ENCODE results near the gene LIPH. TPM values are rescaled to one million over a fixed set of nuclear protein-coding genes. Genes with fewer than 3 reads are reported as not detected.

The LIPH gene
- total RNA-seq, 2 donors from 2014 or later, result 2.0 to 4.5 TPM

DNA sequence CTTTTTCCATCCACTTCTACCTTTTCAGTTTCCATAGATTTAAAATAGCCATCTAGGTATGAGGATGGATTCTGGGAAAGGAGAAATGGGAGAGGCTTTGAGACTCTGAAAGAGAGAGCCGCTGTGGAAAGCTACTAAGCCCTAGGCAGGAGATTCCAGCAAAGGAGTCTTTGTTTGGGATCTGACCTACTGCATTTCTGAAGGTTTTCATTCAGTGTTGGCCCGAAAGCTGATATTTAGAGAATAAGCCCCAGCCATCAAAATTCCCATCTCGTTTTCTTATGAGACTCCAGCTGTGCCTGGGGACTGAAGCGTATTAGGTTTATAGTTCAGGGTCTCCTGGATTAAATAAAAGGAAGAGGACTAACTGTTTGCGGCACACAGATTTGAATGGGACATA lies 19.5 kb downstream of the LIPH start:
- Histone ChIP-seq H3K27me3 (replicated peaks; ENCODE audit: insufficient read depth) (no peaks in the 10 kb centered on the region), H3K27ac (no peak overlapping the region), H3K4me3 (no peak overlapping the region), H3K36me3 (no peaks in the 10 kb centered on the region), H3K9me3 (no peaks in the 10 kb centered on the region), H3K4me1 (ENCODE audit: control insufficient read depth in 1 of 2, low read depth in 2 of 2) (no peaks in the 10 kb centered on the region)
- DNase-seq (ENCODE audit: low spot score) (no peak), ATAC-seq (ENCODE audit: insufficient number of reproducible peaks, low FRiP score, low read depth) (no peak)
- TF ChIP-seq, protein P1, sequence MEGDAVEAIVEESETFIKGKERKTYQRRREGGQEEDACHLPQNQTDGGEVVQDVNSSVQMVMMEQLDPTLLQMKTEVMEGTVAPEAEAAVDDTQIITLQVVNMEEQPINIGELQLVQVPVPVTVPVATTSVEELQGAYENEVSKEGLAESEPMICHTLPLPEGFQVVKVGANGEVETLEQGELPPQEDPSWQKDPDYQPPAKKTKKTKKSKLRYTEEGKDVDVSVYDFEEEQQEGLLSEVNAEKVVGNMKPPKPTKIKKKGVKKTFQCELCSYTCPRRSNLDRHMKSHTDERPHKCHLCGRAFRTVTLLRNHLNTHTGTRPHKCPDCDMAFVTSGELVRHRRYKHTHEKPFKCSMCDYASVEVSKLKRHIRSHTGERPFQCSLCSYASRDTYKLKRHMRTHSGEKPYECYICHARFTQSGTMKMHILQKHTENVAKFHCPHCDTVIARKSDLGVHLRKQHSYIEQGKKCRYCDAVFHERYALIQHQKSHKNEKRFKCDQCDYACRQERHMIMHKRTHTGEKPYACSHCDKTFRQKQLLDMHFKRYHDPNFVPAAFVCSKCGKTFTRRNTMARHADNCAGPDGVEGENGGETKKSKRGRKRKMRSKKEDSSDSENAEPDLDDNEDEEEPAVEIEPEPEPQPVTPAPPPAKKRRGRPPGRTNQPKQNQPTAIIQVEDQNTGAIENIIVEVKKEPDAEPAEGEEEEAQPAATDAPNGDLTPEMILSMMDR (IDR thresholded peaks at IDR 0.05), result no peak

- DNase-seq (ENCODE audit: low spot score), result no peak
- Histone ChIP-seq H3K9me3 (no peaks in the 10 kb centered on the region), H3K4me1 (ENCODE audit: control insufficient read depth in 1 of 2, low read depth in 2 of 2) (no peaks in the 10 kb centered on the region), H3K27me3 (replicated peaks; ENCODE audit: insufficient read depth) (no peaks in the 10 kb centered on the region), H3K4me3 (no peak overlapping the region), H3K27ac (no peak overlapping the region), H3K36me3 (no peaks in the 10 kb centered on the region)
- TF ChIP-seq, protein P1 (IDR thresholded peaks at IDR 0.05), result no peak
- no peak for ATAC-seq (ENCODE audit: insufficient number of reproducible peaks, low FRiP score, low read depth)
Observed at GRCh38 chr3:185530856-185531255, 21.5 kb downstream of the LIPH start.

GRCh38 chr3:185528532-185528931 lies 23.9 kb downstream of the LIPH start:
- Histone ChIP-seq H3K4me1 (ENCODE audit: control insufficient read depth in 1 of 2, low read depth in 2 of 2) (no peaks in the 10 kb centered on the region), H3K27ac (no peak overlapping the region), H3K9me3 (no peaks in the 10 kb centered on the region), H3K4me3 (no peak overlapping the region), H3K36me3 (no peaks in the 10 kb centered on the region), H3K27me3 (replicated peaks; ENCODE audit: insufficient read depth) (no peaks in the 10 kb centered on the region)
- ATAC-seq (ENCODE audit: insufficient number of reproducible peaks, low FRiP score, low read depth) (no peak), DNase-seq (ENCODE audit: low spot score) (no peak)
- TF ChIP-seq, protein P1 (IDR thresholded peaks at IDR 0.05), result no peak

DNA sequence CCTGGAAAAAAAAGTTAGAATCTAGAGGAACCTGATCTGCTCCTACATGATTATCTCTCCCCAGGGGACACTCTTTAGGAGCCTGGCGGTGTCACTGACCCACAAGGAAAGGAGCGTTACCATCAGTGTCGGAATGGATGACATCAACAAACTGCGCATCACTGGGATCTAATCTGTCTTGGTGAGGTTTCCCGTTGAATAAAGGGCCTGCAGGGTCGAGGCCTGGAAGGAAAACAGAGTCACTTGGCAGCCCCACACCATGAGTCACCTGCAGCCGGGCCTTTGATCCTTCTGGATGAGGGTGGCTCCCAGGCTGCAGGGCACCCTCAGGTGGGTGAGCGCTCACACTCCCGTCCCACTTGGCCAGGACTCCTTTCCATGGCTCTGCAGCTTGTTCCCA lies 25.0 kb downstream of the LIPH start:
- ATAC-seq (ENCODE audit: insufficient number of reproducible peaks, low FRiP score, low read depth), result no peak
- TF ChIP-seq, protein P1 (IDR thresholded peaks at IDR 0.05), result no peak
- Histone ChIP-seq H3K27me3 (replicated peaks; ENCODE audit: insufficient read depth) (no peaks in the 10 kb centered on the region), H3K4me3 (no peak overlapping the region), H3K27ac (no peak overlapping the region), H3K36me3 (no peaks in the 10 kb centered on the region), H3K9me3 (no peaks in the 10 kb centered on the region), H3K4me1 (ENCODE audit: control insufficient read depth in 1 of 2, low read depth in 2 of 2) (no peaks in the 10 kb centered on the region)
- no peak for DNase-seq (ENCODE audit: low spot score)

DNA sequence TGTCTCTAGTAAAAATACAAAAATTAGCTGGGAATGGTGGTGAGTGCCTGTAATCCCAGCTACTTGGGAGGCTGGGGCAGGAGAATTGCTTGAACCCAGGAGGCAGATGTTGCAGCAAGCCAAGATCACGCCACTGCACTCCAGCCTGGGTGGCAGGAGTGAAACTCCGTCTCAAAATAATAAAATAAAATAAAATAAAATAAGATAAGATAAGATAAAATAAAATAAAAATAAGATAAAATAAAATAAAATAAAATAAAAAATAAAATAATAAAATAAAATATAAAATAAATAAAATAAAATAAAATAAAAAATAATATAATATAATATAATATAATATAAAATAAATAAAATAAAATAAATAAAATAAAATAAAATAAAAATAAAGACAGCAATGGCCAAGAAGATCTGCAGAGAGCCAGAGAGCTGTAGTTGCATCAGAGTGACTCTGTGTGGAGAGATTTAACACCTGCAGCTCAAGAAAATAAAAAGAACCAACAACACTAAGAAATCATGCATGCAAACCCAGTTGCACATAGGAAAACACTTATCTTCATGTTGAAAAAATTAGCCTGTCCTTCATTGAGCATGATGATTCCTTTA lies 25.9 kb downstream of the LIPH start:
- Histone ChIP-seq H3K36me3 (no peaks in the 10 kb centered on the region), H3K9me3 (no peaks in the 10 kb centered on the region), H3K4me1 (ENCODE audit: control insufficient read depth in 1 of 2, low read depth in 2 of 2) (no peaks in the 10 kb centered on the region), H3K27ac (no peak overlapping the region), H3K4me3 (no peak overlapping the region), H3K27me3 (replicated peaks; ENCODE audit: insufficient read depth) (no peaks in the 10 kb centered on the region)
- TF ChIP-seq, protein P1 (IDR thresholded peaks at IDR 0.05), result no peak
- ATAC-seq (ENCODE audit: insufficient number of reproducible peaks, low FRiP score, low read depth), result no peak
- no peak for DNase-seq (ENCODE audit: low spot score)

All from thoracic aorta (tissue), 2 donors.